Hematopoietic multipotent progenitor cell treated with erythropoietin and hydrocortisone succinate and interleukin-3 and kit ligand, for 4 days (in vitro differentiated cells): Measurements from ENCODE around the gene USP48.
"Not testable (repeated sequence)": the region's sequence is repeated elsewhere in the genome, so short reads cannot be mapped to it uniquely, and the experiment has no call there.

Experiments used
- DNase-seq: peaks from one replicate; pipeline ENCODE4 v3.0.0-alpha.2; 2015

The USP48 gene

GRCh38 chr1:21691739-21692138, 91.2 kb downstream of the USP48 start:
- DNase-seq = no peak

GRCh38 chr1:21689661-21690372, 93.1 kb downstream of the USP48 start:
- no peak for DNase-seq

- peak; percentile 65 for DNase-seq
Measured at GRCh38 chr1:21687081-21687529, 95.8 kb downstream of the USP48 start.

GRCh38 chr1:21685946-21686678, 96.8 kb downstream of the USP48 start:
- peak; percentile 54 for DNase-seq

- no peak for DNase-seq
Measured at GRCh38 chr1:21681426-21681825, 101.5 kb downstream of the USP48 start.

DNA sequence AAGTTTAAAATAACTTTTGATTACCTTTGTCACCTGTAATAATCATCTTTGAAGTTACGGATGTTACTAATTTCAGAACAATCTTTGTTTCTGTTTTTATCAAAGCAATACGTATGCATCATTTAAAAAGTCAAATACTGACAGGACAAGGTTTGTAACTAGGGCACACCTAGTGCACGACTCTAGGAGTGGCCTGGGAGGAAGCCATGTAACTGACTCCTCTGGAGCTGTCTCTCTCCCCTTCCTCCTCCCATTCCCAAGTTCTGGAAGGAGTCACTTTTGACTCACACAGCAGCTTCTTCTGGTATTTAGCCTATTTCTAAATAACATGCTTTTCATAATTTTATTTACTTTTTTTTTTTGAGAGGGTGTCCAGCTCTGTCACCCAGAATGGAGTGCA, 102.0 kb downstream of the USP48 start:
- DNase-seq = no peak

- no peak for DNase-seq
Measured at GRCh38 chr1:21680381-21680780, 102.6 kb downstream of the USP48 start.

DNA sequence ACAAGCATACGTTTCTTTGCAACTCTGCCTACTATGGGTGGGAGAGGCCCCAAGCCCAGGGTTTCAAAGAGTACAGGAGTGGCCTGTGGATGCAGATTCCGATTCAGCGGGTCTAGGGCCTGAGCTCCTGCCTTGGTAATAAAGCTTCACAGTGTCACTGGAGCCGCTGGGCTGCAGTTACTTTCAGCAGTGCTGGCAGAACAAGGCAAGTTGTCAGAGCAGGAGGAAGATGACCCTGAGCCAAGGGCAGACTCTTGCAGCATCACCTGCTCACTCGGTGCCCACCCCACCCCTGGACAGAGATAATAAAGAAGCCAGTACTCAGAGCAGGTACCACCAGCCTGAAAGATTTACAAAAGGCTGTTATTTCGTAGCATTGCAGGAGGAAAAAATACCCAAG, 105.8 kb downstream of the USP48 start:
- no peak for DNase-seq

DNA sequence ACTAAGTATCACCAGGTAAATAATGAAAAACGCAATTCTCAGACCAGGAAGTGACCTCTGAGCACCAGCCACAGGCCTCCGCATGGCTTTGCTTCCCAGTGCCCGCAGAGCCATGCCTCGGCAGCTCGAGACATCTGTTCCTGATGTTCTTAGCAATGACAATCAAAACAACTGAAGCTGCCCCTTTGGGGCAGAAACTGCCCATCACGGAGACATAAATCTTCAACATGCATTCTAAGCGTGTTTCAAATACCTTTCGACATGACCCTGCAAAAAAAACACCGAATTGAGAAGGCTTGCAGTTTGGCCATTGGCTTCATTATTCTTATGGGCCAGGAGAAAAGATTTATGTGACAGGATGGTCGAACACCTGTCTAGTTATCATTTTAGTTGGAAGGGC, 108.0 kb downstream of the USP48 start:
- DNase-seq = no peak

DNA sequence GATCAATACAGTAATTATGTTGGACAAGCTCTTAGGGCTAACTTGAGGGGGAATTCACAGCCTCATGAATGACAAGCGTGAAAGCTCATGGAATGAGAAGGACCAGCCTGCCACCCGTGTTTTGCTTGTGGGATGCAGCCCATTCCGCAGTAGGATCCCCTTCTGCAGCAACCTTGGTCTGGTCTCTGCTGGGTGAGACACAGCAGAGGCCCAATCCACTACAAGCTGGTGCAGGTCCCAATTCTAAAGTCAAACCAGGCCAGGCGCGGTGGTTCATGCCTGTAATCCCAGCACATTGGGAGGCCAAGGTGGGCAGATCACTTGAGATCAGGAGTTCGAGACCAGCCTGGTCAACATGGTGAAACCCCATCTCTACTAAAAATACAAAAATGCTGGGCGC, 109.1 kb downstream of the USP48 start:
- not testable (repeated sequence) for DNase-seq

DNA sequence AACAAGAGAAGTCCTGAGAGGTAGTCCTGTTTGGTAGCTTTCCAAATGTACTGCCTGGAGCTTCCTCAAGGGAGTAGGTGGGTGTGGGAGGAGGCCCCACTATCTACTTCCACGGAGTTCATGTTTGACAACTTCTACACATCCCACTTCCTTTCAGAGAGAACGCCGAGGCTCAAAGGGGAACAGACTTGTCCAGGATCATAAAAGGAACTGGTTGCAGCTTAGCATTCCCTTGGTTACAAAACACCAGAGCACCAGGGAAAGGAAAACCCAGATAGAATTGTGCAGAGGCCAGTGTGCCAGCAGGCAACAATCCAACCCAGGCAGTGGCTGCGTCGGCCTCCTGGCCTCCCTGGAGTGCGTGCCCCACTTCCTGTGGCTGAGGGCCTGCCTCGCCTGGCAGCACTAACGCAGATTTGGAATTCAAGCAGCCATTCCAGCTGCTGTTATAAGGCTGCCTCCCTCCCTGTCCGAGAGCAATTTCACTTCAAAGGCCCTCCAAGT, 109.6 kb downstream of the USP48 start:
- peak; percentile 49 for DNase-seq

GRCh38 chr1:21672478-21673276, 110.3 kb downstream of the USP48 start:
- no peak for DNase-seq

DNA sequence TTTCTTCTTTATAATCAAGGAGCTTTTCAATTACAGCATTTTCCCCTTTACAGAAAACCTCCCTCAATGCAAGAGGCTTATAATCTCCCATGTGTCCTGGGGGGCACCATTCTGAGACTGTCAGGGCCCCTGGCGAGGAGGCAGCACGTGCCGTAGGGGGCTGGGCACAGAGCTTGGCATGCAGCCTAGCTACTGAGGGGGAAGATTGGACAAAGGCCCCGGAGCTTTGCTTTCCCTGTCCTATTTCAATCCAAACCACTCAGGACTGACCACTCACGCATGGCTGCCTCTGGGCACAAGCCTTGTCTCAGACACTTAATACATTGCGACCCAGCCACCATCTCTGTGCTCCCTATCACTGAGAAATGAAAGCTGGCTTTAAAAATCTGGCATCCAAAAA, 111.0 kb downstream of the USP48 start:
- no peak for DNase-seq

DNA sequence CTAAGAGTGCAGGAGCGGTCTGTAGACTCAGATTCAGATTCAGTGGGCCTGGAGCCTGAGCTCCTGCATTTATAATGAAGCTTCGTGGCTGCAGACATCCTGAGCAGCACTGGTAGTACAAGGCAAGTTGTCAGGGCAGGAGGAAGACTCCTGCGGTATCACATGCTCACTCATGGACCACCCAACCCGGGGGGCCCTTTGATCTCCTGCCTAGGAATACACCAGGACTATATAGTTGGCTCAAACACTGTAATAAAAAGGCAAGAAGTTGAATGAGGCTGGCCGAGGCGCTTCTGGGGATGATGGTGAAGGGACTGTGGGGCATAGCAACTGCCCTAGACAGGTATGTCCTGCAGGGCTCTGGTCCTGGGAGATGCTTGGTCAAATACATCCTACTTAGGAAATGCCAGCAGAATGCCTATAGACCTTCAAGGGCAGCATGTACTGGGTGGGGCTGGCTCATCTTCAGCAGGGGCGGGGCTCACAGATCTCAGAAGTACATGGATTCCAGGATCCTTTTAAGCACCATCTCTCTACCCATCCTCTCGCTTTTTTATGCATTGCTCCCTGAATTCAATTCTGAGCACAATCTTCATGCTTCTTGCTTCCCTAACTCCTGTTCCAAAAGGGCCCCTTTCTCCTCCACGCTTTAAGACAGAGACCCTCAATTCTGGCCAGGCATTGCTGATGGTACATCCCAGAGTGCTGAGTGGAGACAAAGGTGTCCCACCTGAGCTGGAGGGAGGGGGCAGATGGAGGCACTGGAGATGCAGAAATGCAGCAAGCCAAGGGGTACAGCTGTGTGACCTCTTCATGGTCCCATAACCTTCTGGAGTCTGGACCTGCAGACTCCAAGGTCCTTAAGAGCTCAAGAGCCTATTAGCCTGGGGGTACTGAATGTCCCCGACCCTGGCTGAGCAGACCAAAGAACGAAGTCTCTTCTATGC, 111.7 kb downstream of the USP48 start:
- DNase-seq = peak; percentile 39

DNA sequence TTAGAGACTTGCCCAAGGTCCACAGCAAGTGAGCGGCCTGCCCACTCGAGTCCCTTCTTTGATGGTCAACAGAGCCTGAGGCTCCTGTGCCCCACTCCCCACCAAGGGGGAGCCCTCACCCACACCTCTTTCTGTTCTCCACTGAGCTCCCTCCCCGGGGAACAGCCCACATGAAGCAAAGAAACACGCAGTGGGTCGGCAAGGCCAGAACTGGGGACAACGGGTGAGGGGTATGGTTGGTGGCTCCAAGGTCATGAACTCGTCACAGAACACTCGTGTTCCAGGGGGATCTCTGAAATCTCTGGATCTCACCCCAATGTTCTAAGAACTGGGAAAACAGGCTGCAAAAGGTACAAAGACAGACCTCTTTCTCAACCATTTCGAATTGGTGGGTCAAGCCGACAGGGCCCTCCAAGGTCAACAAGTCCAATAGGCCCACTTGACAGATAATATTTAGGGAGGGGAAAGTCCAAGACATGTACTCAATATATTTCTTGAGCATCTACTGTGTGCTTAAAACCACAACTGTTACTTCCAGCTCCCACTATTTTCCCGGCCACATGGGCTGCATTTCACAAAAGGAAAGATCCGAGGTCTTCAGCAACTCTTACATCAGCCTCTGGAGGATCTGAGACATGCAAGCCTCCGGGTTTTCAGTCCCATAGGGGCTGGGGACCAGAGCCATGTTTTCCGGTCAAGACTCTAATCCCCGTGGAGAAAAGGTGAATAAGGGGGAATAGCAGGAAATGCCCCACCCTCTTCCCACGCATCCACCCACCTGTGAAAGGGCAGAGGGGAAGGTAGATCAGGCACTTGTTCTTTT, 112.7 kb downstream of the USP48 start:
- no peak for DNase-seq

DNA sequence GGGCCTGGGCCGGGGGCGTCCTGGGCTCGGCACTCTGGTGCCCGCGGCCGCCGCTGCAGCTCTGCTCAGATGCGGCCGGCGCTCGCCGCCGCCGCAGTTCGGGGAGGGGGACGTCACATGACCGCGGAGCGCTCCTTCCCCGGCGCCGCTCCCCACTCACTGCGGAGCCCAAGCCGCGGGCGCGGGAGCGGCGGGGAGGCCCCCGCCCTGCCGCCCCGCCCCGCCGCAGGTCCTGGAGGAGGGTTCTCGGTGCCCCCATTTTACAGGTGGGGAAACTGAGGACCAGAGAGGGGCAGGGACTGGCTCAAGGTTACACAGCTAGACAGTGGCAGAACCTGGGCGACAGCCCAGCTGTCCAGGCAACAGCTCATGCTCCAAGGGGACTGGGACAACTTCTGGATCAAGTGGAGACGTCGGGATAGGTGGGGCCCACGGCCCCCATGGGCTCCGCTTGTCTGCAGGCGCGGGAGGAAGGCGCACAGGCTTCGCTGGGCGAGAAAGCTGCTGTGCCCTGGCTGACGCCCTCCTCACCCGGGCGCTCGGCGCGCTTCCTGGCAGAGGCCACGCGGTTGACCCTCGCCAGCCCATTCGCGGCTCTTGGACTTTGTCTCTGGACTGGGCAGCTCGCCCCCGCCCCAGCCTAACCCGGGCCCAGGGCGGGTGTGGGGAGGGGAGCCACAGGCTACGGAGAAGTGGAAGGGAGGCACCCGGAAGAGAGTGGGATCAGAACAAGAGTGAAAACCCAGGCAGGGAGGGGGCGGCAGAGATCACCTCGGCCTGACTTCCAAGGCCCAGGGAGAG, 113.5 kb downstream of the USP48 start, which contains the start of gene RAP1GAP:
RAP1GAP (minus strand) TSS at position 100 of the 801 bp plus-strand sequence. CDS start 49,325 bp downstream, outside the sequence.
- DNase-seq = peak; percentile 74

DNA sequence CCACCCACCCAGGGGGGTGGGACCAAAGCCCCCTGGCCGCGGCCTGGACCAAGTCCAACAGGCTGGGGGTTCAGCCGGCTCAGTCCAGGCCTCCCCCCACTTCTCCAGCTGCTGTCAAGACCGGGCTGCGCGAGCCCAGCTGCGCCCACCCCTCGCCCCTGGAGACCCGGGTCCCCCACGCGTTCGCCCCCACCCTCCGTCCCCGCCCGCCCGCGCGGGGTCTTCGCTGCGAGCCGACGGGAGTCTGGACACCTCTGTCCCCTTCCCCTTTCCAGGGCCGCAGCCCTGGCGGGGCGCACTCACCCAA, 114.0 kb downstream of the USP48 start:
- no peak for DNase-seq

GRCh38 chr1:21668232-21668950, 114.6 kb downstream of the USP48 start:
- no peak for DNase-seq

- no peak for DNase-seq
Measured at GRCh38 chr1:21667348-21668231, 115.4 kb downstream of the USP48 start.
